ENCODE data around the gene CHD3. TPM values are rescaled to one million over a fixed set of nuclear protein-coding genes. Genes with fewer than 3 reads are reported as not detected.

CHD3 gene
- total RNA-seq, 1 donor from 2014 or later: 77.9 TPM

- H3K9me3 ChIP-seq: no peaks in the 10 kb centered on the region
- peaks cover 82% of the 10 kb centered on the region for H3K36me3 ChIP-seq
- H3K27ac ChIP-seq: peak overlapping the region; percentile 58
- TF ChIP-seq, protein P1, sequence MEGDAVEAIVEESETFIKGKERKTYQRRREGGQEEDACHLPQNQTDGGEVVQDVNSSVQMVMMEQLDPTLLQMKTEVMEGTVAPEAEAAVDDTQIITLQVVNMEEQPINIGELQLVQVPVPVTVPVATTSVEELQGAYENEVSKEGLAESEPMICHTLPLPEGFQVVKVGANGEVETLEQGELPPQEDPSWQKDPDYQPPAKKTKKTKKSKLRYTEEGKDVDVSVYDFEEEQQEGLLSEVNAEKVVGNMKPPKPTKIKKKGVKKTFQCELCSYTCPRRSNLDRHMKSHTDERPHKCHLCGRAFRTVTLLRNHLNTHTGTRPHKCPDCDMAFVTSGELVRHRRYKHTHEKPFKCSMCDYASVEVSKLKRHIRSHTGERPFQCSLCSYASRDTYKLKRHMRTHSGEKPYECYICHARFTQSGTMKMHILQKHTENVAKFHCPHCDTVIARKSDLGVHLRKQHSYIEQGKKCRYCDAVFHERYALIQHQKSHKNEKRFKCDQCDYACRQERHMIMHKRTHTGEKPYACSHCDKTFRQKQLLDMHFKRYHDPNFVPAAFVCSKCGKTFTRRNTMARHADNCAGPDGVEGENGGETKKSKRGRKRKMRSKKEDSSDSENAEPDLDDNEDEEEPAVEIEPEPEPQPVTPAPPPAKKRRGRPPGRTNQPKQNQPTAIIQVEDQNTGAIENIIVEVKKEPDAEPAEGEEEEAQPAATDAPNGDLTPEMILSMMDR (IDR thresholded peaks at IDR 0.05): peak; percentile 97
- DNase-seq (peak; percentile 94), ATAC-seq (peak; percentile 84 to 93)
- H3K27me3 ChIP-seq (ENCODE audit: low read depth): no peaks in the 10 kb centered on the region
- intact Hi-C loops (cut with DNase I): no loop called here
- H3K4me3 ChIP-seq: peak overlapping the region; percentile 37
- H3K4me1 ChIP-seq: peaks cover 31% of the 10 kb centered on the region
Observed at GRCh38 chr17:7851438-7852261, 36.9 kb upstream of the CHD3 start.

- TF ChIP-seq, protein P1 (IDR thresholded peaks at IDR 0.05): no peak
- H3K4me1 ChIP-seq: peaks cover 33% of the 10 kb centered on the region
- intact Hi-C loops (cut with DNase I): no loop called here
- peaks cover 76% of the 10 kb centered on the region for H3K36me3 ChIP-seq
- H3K27me3 ChIP-seq (ENCODE audit: low read depth): no peaks in the 10 kb centered on the region
- H3K27ac ChIP-seq: peak overlapping the region; percentile 58
- ATAC-seq: no peak
- H3K4me3 ChIP-seq: peak overlapping the region; percentile 37
- DNase-seq: peak; percentile 53
- no peaks in the 10 kb centered on the region for H3K9me3 ChIP-seq
Observed at GRCh38 chr17:7852262-7852670, 36.3 kb upstream of the CHD3 start.

- intact Hi-C loops (cut with DNase I): no loop called here
- Histone ChIP-seq H3K4me1 (peaks cover 33% of the 10 kb centered on the region), H3K4me3 (no peak overlapping the region), H3K27me3 (ENCODE audit: low read depth) (no peaks in the 10 kb centered on the region), H3K27ac (no peak overlapping the region), H3K36me3 (peaks cover 67% of the 10 kb centered on the region), H3K9me3 (no peaks in the 10 kb centered on the region)
- peak; percentile 51 for DNase-seq
- no peak for ATAC-seq
- TF ChIP-seq, protein P1 (IDR thresholded peaks at IDR 0.05): no peak
Observed at GRCh38 chr17:7852919-7853690, 35.5 kb upstream of the CHD3 start.

- peaks cover 37% of the 10 kb centered on the region for H3K4me1 ChIP-seq
- intact Hi-C loops (cut with DNase I): no loop called here
- peaks cover 64% of the 10 kb centered on the region for H3K36me3 ChIP-seq
- H3K27me3 ChIP-seq (ENCODE audit: low read depth): no peaks in the 10 kb centered on the region
- no peak overlapping the region for H3K4me3 ChIP-seq
- H3K27ac ChIP-seq: no peak overlapping the region
- no peaks in the 10 kb centered on the region for H3K9me3 ChIP-seq
- no peak for ATAC-seq
- TF ChIP-seq, protein P1 (IDR thresholded peaks at IDR 0.05): no peak
- DNase-seq: peak; percentile 49
Observed at GRCh38 chr17:7853691-7854038, 34.9 kb upstream of the CHD3 start.

GRCh38 chr17:7854078-7854777, 34.4 kb upstream of the CHD3 start:
- Histone ChIP-seq H3K27ac (peak overlapping the region; percentile 84), H3K9me3 (no peaks in the 10 kb centered on the region), H3K36me3 (peaks cover 59% of the 10 kb centered on the region), H3K4me1 (peaks cover 43% of the 10 kb centered on the region), H3K27me3 (ENCODE audit: low read depth) (no peaks in the 10 kb centered on the region), H3K4me3 (peak overlapping the region; percentile 81)
- intact Hi-C loops (cut with DNase I): no loop called here
- ATAC-seq (no peak), DNase-seq (peak; percentile 49)
- TF ChIP-seq, protein P1 (IDR thresholded peaks at IDR 0.05): no peak
